NCI-H128 (cell line): Measurements from ENCODE around the gene OR6C76.

ENCODE experiments used
- DNase-seq: peaks from one replicate; lab custom pipeline; 2025; ENCODE audit not compliant: unreplicated experiment; lab: John Stamatoyannopoulos, UW

Gene OR6C76

DNA sequence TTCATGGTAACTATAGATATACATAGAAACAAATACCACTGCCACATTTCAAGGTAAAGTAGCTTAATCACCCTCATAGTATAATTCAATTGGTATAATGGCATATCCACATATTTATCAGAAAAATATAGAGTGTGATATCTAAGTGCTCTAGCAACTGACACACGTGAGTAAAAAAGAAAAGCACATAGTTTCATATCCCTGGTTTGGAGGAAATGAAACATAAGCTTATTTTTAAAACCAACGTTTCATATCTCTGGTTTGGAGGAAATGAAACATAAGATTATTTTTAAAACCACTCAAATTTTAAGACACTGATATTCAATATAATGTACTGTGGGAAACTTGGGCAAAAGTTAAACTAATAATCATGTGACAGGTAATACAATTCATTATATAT, 41.8 kb downstream of the OR6C76 start:
- no peak for DNase-seq

DNA sequence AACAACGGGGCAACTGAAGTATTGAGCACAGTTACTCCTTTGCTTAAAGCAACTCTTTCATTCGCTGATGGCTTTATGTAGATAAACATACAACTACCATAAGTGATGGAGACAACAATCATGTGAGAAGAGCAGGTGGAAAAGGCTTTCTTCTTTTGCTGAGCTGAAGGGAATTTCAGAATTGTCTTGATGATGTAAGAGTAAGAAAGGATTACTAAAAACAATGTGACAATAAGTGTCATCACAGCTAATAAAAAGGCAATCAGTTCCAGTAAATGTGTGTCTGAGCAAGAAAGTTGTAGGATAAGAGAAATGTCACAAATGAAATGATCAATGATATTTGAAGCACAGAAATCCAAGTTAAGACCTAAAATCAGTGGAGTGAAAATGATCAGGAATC, 43.2 kb downstream of the OR6C76 start:
- DNase-seq, result no peak

DNA sequence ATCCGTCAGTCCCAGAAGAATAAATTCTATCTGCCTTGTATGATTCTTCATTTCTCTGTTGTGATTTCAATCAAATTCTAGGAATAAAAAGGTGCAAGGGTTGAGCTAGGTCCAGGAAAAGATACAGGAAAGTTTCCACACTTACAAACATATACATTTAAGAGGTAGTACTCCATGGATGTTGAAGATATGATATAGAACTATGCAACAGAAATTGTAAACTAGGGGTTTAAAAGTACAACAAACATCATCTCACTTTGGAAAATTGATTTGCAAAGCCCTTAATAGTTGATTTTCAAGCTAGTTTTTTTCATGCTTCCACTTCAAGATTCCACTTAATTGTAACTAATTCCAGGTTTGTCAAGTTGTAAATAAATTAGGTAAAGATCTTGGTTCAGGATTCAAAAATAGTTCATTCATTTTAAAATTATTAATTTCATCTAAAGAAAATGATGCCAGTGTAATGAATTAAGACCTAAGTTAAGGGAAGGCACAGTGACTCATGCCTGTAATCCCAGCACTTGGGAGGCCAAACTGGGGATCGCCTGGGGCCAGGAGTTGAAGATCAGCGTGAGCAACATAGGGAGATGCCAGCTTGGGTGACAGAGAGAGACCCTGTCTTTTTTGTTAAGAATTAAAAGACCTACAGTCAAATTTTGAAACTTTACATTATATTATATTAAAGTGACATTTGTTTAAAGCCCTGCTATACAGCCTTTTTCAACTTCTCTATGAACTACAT, 44.2 kb downstream of the OR6C76 start, which contains the start of gene OR6C70:
TSS of gene OR6C70 (minus strand) at position 51 of the 742 bp plus-strand sequence. CDS start at position 51, 0 bp downstream.
- DNase-seq, result no peak

DNA sequence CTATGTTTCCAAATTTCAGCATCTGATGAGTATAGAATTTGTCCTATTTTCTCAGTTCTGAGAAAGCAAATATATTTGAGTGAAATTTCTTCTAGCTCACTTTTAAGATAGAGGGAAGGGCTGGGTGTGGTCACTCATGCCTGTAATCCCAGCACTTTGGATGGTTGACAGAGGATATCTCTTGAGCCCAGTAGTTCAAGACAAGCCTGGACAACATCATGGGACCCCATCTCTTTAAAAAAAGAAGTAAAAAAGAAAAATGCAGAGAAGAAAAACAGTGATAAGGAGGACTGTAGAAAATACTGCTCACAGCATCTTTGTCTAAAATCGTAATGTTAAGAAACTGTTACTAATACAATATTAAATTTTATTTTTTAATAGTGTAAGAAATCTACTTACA, 46.2 kb downstream of the OR6C76 start:
- DNase-seq, result no peak
